K562 (cell line): ENCODE results near the gene CPPED1. TPM values are rescaled to one million over a fixed set of nuclear protein-coding genes. Genes with fewer than 3 reads are reported as not detected.

Experiments used
- ATAC-seq: fragments of 200-7000 bp; cut with Tn5 transposase; 3 replicates; pipeline ENCODE4 v1.9.1; 2020; ENCODE audit warnings: moderate library complexity
- BruUV-seq: library from RNA; stranded (reverse); fragments of 400-500 nt; replicated peaks from 2 replicates; lab custom pipeline; 2021; lab: Mats Ljungman, UMichigan
- CTCF ChIA-PET: fragments of 300-600 bp; formaldehyde crosslinking; extraction: SDS; loops from one replicate; lab custom pipeline; 2021; ENCODE audit warnings: low intra/inter-chr PET ratio; lab: Yijun Ruan, JAX
- POLR2A ChIA-PET: fragments of 300-600, 350-650 bp; sonication (Branson Sonifier 250); formaldehyde crosslinking; extraction: SDS; loops from one replicate; lab custom pipeline; 2021; ENCODE audit warnings: antibody characterized with exemption, inconsistent platforms; lab: Yijun Ruan, JAX
- DNase-seq, 4 experiments: peaks; one replicate each; pipeline versions ENCODE4 v3.0.0 to v3.0.0-alpha.2; 2011 to 2018; ENCODE audit warnings: low spot score in 3 of 4, mixed read lengths in 3 of 4; ENCODE audit errors: extremely low read depth in 1 of 4
- FAIRE-seq: peaks from 2 replicates; lab custom pipeline; 2011; peaks lifted over from hg19 to GRCh38; lab: Jason Lieb, UNC
- H2AFZ ChIP-seq: 2 replicates; pipeline ENCODE4 v1.6.0; 2011; ENCODE audit warnings: low read depth, low read length, control low read depth, inconsistent platforms
- H3K27ac ChIP-seq: fragments of 200-600 bp; 3 replicates; pipeline ENCODE4 v1.8.0; 2011; ENCODE audit warnings: low read depth, mild to moderate bottlenecking, control low read depth, inconsistent platforms, low read length, moderate library complexity, mixed read lengths; ENCODE audit errors: extremely low read depth
- H3K27me3 ChIP-seq, 2 experiments: fragments of 300-600 bp in 1 of 2; 2 replicates in 1 of 2; 3 replicates in 1 of 2; pipeline versions ENCODE4 v1.6.0 to v1.8.0; 2011; ENCODE audit warnings: inconsistent platforms in 2 of 2, low read length in 2 of 2, mild to moderate bottlenecking in 1 of 2, mixed read lengths in 1 of 2, moderate library complexity in 1 of 2; ENCODE audit not compliant: control insufficient read depth in 2 of 2, insufficient read depth in 2 of 2
- H3K36me3 ChIP-seq: fragments of 300-600 bp; 3 replicates; pipeline ENCODE4 v1.8.0; 2011; ENCODE audit warnings: mild to moderate bottlenecking, low read length, inconsistent platforms; ENCODE audit not compliant: control insufficient read depth, insufficient read depth
- H3K4me1 ChIP-seq, 2 experiments: fragments of 200-600 bp in 1 of 2; replicated peaks in 1 of 2; 2 replicates in 1 of 2; 3 replicates in 1 of 2; pipeline versions ENCODE4 v1.5.1 to v1.8.0; 2011; ENCODE audit warnings: inconsistent platforms in 2 of 2, low read length in 2 of 2, mild to moderate bottlenecking in 1 of 2, mixed read lengths in 1 of 2, moderate library complexity in 1 of 2; ENCODE audit not compliant: control insufficient read depth in 2 of 2, insufficient read depth in 2 of 2
- H3K4me2 ChIP-seq: 2 replicates; pipeline ENCODE4 v1.6.1; 2011; ENCODE audit warnings: low read length, control low read depth, inconsistent platforms, mixed read lengths; ENCODE audit not compliant: insufficient read depth
- H3K4me3 ChIP-seq: fragments of 200-600 bp; sonication (generic), shearing (Covaris generic); 2 replicates; pipeline ENCODE4 v1.5.1; 2016; ENCODE audit warnings: control low read depth, inconsistent platforms
- H3K79me2 ChIP-seq: fragments of 200-600 bp; 3 replicates; pipeline ENCODE4 v1.8.0; 2011; ENCODE audit warnings: low read length, inconsistent platforms; ENCODE audit not compliant: control insufficient read depth, insufficient read depth
- H3K9ac ChIP-seq, 2 experiments: 2 replicates each; pipeline versions ENCODE4 v1.6.0 to v1.6.1; 2011; ENCODE audit warnings: low read depth in 2 of 2, low read length in 2 of 2, control low read depth in 1 of 2, inconsistent platforms in 1 of 2, mild to moderate bottlenecking in 1 of 2, mixed read lengths in 1 of 2; ENCODE audit not compliant: insufficient read depth in 1 of 2
- H3K9me1 ChIP-seq: one replicate; pipeline ENCODE4 v1.6.0; 2011; ENCODE audit warnings: inconsistent platforms, mild to moderate bottlenecking, low read length, moderate library complexity; ENCODE audit not compliant: control insufficient read depth, insufficient read depth
- H3K9me3 ChIP-seq: replicated peaks from 2 replicates; pipeline ENCODE4 v1.5.1; 2011; ENCODE audit warnings: low read depth, low read length, inconsistent platforms; ENCODE audit not compliant: control insufficient read depth, insufficient read depth
- H4K20me1 ChIP-seq: replicated peaks from 2 replicates; pipeline ENCODE4 v1.6.1; 2011; ENCODE audit warnings: low read length, inconsistent platforms, mixed read lengths; ENCODE audit not compliant: control insufficient read depth, insufficient read depth
- CBX5 ChIP-seq: IDR thresholded peaks from 2 replicates; pipeline ENCODE4 v1.6.1; 2014; ENCODE audit warnings: low read depth, borderline replicate concordance
- CEBPG ChIP-seq, 3 experiments: fragments of 200-800 bp in 1 of 3; sonication (Bioruptor generic) in 1 of 3; sonication (generic) in 1 of 3; formaldehyde crosslinking in 1 of 3; IDR thresholded peaks in 2 of 3; conservative IDR thresholded peaks in 1 of 3; 2 replicates each; pipeline versions ENCODE4 v1.6.1 to v1.8.0; 2016 to 2022; ENCODE audit warnings: missing compliant biosample characterization in 2 of 3, missing genetic modification characterization in 2 of 3, mild to moderate bottlenecking in 1 of 3, missing genetic modification reagents in 1 of 3
- EHMT2 ChIP-seq: fragments of 450-650 bp; IDR thresholded peaks from 2 replicates; pipeline ENCODE4 v1.6.1; 2018; ENCODE audit warnings: antibody characterized with exemption
- EWSR1 ChIP-seq: fragments of 450-650 bp; IDR thresholded peaks from 2 replicates; pipeline ENCODE4 v1.6.1; 2018; ENCODE audit warnings: borderline replicate concordance, mild to moderate bottlenecking, low read depth, moderate library complexity; ENCODE audit not compliant: partially characterized antibody
- FOXK2 ChIP-seq, 2 experiments: fragments of 450-650 bp; IDR thresholded peaks in 1 of 2; conservative IDR thresholded peaks in 1 of 2; 2 replicates each; pipeline ENCODE4 v1.6.1; 2016; ENCODE audit warnings: low read depth in 2 of 2, mild to moderate bottlenecking in 1 of 2
- HIVEP1 ChIP-seq: fragments of 250-450 bp; sonication (Bioruptor Pico); IDR thresholded peaks from 2 replicates; pipeline ENCODE4 v1.4.0; 2020; ENCODE audit warnings: mild to moderate bottlenecking
- HMBOX1 ChIP-seq: sonication (generic); IDR thresholded peaks from 2 replicates; pipeline ENCODE4 v1.6.1; 2016
- ILK ChIP-seq: fragments of 450-650 bp; IDR thresholded peaks from 2 replicates; pipeline ENCODE4 v1.6.1; 2016; ENCODE audit warnings: missing genetic modification characterization, low read depth, mild to moderate bottlenecking, missing compliant biosample characterization, moderate library complexity, borderline replicate concordance
- KLF13 ChIP-seq: fragments of 450-650 bp; IDR thresholded peaks from 2 replicates; pipeline ENCODE4 v1.6.1; 2016; ENCODE audit warnings: missing genetic modification characterization, low read depth, mild to moderate bottlenecking, missing compliant biosample characterization, moderate library complexity, borderline replicate concordance
- POLR2H ChIP-seq: IDR thresholded peaks from 2 replicates; pipeline ENCODE4 v1.6.1; 2016; ENCODE audit warnings: missing genetic modification characterization, low read depth, mild to moderate bottlenecking, control low read depth, missing compliant biosample characterization, moderate library complexity
- PTBP1 ChIP-seq: fragments of 200-400 bp; formaldehyde crosslinking; IDR thresholded peaks from 2 replicates; pipeline ENCODE4 v1.6.1; 2017; ENCODE audit warnings: low read depth, low read length
- SAFB ChIP-seq: fragments of 200-400 bp; formaldehyde crosslinking; IDR thresholded peaks from 2 replicates; pipeline ENCODE4 v1.6.1; 2017; ENCODE audit warnings: low read depth, low read length, borderline replicate concordance
- SP2 ChIP-seq: IDR thresholded peaks from 2 replicates; pipeline ENCODE4 v1.6.1; 2011; ENCODE audit warnings: mild to moderate bottlenecking, low read depth, low read length, moderate library complexity; ENCODE audit not compliant: poor library complexity, severe bottlenecking; ENCODE audit errors: extremely low read depth
- SPI1 ChIP-seq: IDR thresholded peaks from 2 replicates; pipeline ENCODE4 v1.6.1; 2011; ENCODE audit warnings: low read depth, low read length, control low read depth, borderline replicate concordance
- ZBTB8A ChIP-seq: fragments of 450-650 bp; IDR thresholded peaks from 2 replicates; pipeline ENCODE4 v1.6.1; 2018; ENCODE audit warnings: mild to moderate bottlenecking, moderate library complexity; ENCODE audit not compliant: partially characterized antibody
- WGBS: fragments of 100-300 bp; shearing (Covaris generic); methylation state at CpG from one replicate; pipeline ENCODE4 v1.1.6; 2016; ENCODE audit warnings: low coverage, mixed read lengths; ENCODE audit not compliant: insufficient coverage; ENCODE audit errors: missing lambda C conversion rate; 5-methylcytosine and 5-hydroxymethylcytosine counted together
- in situ Hi-C: fragments of 300-500 bp; cut with MboI; formaldehyde crosslinking; loops from 4 replicates; pipeline ENCODE4 v1.15.0; 2018; ENCODE audit warnings: inconsistent platforms, mixed read lengths
- intact Hi-C: fragments of 100-400 bp; cut with micrococcal nuclease; formaldehyde crosslinking; loops from 2 replicates; pipeline ENCODE4 v1.14.2; 2022
- polyA plus RNA-seq, 8 experiments: library from polyadenylated mRNA; depleted of rRNA in 4 of 8; stranded (reverse) in 5 of 8; unstranded in 3 of 8; fragments of >200 nt; fragmentation: Nextera tagmentation in 2 of 8; fragmentation: Illumina TruSeq in 1 of 8; extraction: Ambion mirVana in 2 of 8; extraction: Trizol in 1 of 8; gene quantifications; 2 replicates each; pipeline versions ENCODE4 v1.2.1 to v1.2.3, GENCODE V29; 2011 to 2014; ENCODE audit warnings: inconsistent platforms in 1 of 8, missing spikeins in 1 of 8
- total RNA-seq, 7 experiments: library from RNA; depleted of rRNA in 6 of 7; stranded (reverse); fragments of >200 nt in 6 of 7; fragmentation: Illumina TruSeq in 2 of 7; extraction: Trizol in 2 of 7; gene quantifications; 2 replicates each; pipeline versions ENCODE4 v1.2.1 to v1.2.3, GENCODE V29; 2011 to 2021; ENCODE audit warnings: low replicate concordance in 1 of 7
- TF ChIP-seq, protein P1 (sequence below), 2 experiments: fragments of 250-450 bp in 1 of 2; fragments of 450-650 bp in 1 of 2; sonication (Bioruptor Pico) in 1 of 2; IDR thresholded peaks; 2 replicates each; pipeline versions ENCODE4 v1.6.1 to v1.8.0; 2016 to 2021; ENCODE audit warnings: mild to moderate bottlenecking in 2 of 2, moderate library complexity in 2 of 2, missing compliant biosample characterization in 1 of 2, missing genetic modification characterization in 1 of 2

Gene CPPED1
- total and polyA plus RNA-seq, 9 of the 15 experiments (the other 6 are each of a cell fraction or from before 2014, with no cell fraction given), result 7.5 to 25.7 (median 16.9) TPM

- Histone ChIP-seq H3K36me3 (no peaks in the 10 kb centered on the region), H3K9me3 (no peaks in the 10 kb centered on the region), H3K9me1 (no peaks in the 10 kb centered on the region), H2AFZ (no peak overlapping the region), H3K79me2 (no peaks in the 10 kb centered on the region), H3K27ac (no peak overlapping the region), H3K9ac (no peak overlapping the region), H3K4me3 (no peak overlapping the region), H3K4me2 (no peak overlapping the region), H4K20me1 (no peaks in the 10 kb centered on the region), H3K4me1 (peaks cover 6 to 12% of the 10 kb centered on the region in 2 experiments; a peak in 3 of 5 replicates), H3K27me3 (no peaks in the 10 kb centered on the region)
- ChIA-PET POLR2A (interaction anchor here (1.7 kb wide), 1 partner anchor 10 kb away, joined by 3 read pairs; no protein-coding TSS in a partner anchor), CTCF (no interaction called here)
- no peak for FAIRE-seq
- BruUV-seq, result no TSS peak
- in situ Hi-C loops (no loop called here), intact Hi-C loops (no loop called here)
- ATAC-seq, result no peak
- 69% methylated on average over 15 of the region's 15 CpGs for WGBS
- DNase-seq, result no peak
- TF ChIP-seq, protein P1, sequence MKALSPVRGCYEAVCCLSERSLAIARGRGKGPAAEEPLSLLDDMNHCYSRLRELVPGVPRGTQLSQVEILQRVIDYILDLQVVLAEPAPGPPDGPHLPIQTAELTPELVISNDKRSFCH (CRISPR knock-in tag; IDR thresholded peaks at IDR 0.05), result no peak
- TF ChIP-seq, protein P1 (tag; IDR thresholded peaks at IDR 0.05), result no peak
- TF ChIP-seq SAFB, result no peak
- no peak for TF ChIP-seq CBX5
- TF ChIP-seq ZBTB8A, result no peak
- no peak for TF ChIP-seq PTBP1
- TF ChIP-seq HIVEP1 (CRISPR knock-in tag), result no peak
- no peak for TF ChIP-seq EHMT2
- TF ChIP-seq KLF13 (tag), result no peak
- no peak for TF ChIP-seq FOXK2 (conservative IDR thresholded peaks at IDR 0.05 in 1 of 2, IDR thresholded peaks at IDR 0.05 in 1 of 2; ENCODE audit: low read depth in 2 of 2)
- TF ChIP-seq SPI1, result peak; percentile 57; the same call in 1 of the 2 replicates
- TF ChIP-seq CEBPG (CRISPR knock-in tag; IDR thresholded peaks at IDR 0.05), result no peak; the same call in 1 of the 2 replicates
- TF ChIP-seq CEBPG (tag; conservative IDR thresholded peaks at IDR 0.05 in 1 of 2, IDR thresholded peaks at IDR 0.05 in 1 of 2), result 0 out of 4 replicates have a peak, but pooled peaks of 1 of the 2 experiments have one; percentile 39
- TF ChIP-seq EWSR1, result no peak
- TF ChIP-seq ILK (tag), result no peak
- no peak for TF ChIP-seq SP2
- TF ChIP-seq POLR2H (tag), result no peak
- no peak for TF ChIP-seq HMBOX1
These were observed 50.3 kb downstream of the CPPED1 start for GRCh38 chr16:12753203-12754023.
